K562 (cell line): Measurements from ENCODE around the gene IGSF21. TPM values are rescaled to one million over a fixed set of nuclear protein-coding genes. Genes with fewer than 3 reads are reported as not detected.

Experiments
- PTBP1 ChIP-seq: fragments of 200-400 bp; formaldehyde crosslinking; IDR thresholded peaks from 2 replicates; pipeline ENCODE4 v1.6.1; 2017; ENCODE audit warnings: low read depth, low read length
- ZKSCAN8 ChIP-seq: fragments of 200-800 bp; sonication (Bioruptor generic); IDR thresholded peaks from 2 replicates; pipeline ENCODE4 v1.6.1; 2016; ENCODE audit warnings: missing genetic modification characterization, missing compliant biosample characterization
- polyA plus RNA-seq, 8 experiments: library from polyadenylated mRNA; depleted of rRNA in 4 of 8; stranded (reverse) in 5 of 8; unstranded in 3 of 8; fragments of >200 nt; fragmentation: Nextera tagmentation in 2 of 8; fragmentation: Illumina TruSeq in 1 of 8; extraction: Ambion mirVana in 2 of 8; extraction: Trizol in 1 of 8; gene quantifications; 2 replicates each; pipeline versions ENCODE4 v1.2.1 to v1.2.3, GENCODE V29; 2011 to 2014; ENCODE audit warnings: inconsistent platforms in 1 of 8, missing spikeins in 1 of 8
- total RNA-seq, 7 experiments: library from RNA; depleted of rRNA in 6 of 7; stranded (reverse); fragments of >200 nt in 6 of 7; fragmentation: Illumina TruSeq in 2 of 7; extraction: Trizol in 2 of 7; gene quantifications; 2 replicates each; pipeline versions ENCODE4 v1.2.1 to v1.2.3, GENCODE V29; 2011 to 2021; ENCODE audit warnings: low replicate concordance in 1 of 7
- TF ChIP-seq, protein P1 (sequence below): fragments of 200-600 bp; sonication (generic); IDR thresholded peaks from one replicate; pipeline ENCODE4 v1.6.1; 2012; ENCODE audit warnings: mild to moderate bottlenecking, low read depth, low read length, inconsistent platforms
- TF ChIP-seq, protein P2 (sequence below): fragments of 250-450 bp; sonication (Bioruptor Pico); IDR thresholded peaks from 2 replicates; pipeline ENCODE4 v1.8.0; 2022; ENCODE audit warnings: moderate library complexity, mild to moderate bottlenecking, inconsistent platforms
- TF ChIP-seq, protein P3 (sequence below), 3 experiments: IDR thresholded peaks in 2 of 3; conservative IDR thresholded peaks in 1 of 3; 2 replicates each; pipeline ENCODE4 v1.5.1; 2011 to 2012; ENCODE audit warnings: low read length in 3 of 3, mild to moderate bottlenecking in 3 of 3, control low read depth in 2 of 3, improper control_type of control experiment in 1 of 3, inconsistent platforms in 1 of 3, low read depth in 1 of 3, mixed read lengths in 1 of 3, moderate library complexity in 1 of 3; ENCODE audit not compliant: insufficient read depth in 2 of 3
- TF ChIP-seq, protein P4 (sequence below): fragments of 250-450 bp; sonication (Bioruptor Pico); IDR thresholded peaks from 2 replicates; pipeline ENCODE4 v1.9.0; 2021; ENCODE audit warnings: mild to moderate bottlenecking, inconsistent platforms

Gene IGSF21
- total and polyA plus RNA-seq, 9 of the 15 experiments (the other 6 are each of a cell fraction or from before 2014, with no cell fraction given) = not detected

DNA sequence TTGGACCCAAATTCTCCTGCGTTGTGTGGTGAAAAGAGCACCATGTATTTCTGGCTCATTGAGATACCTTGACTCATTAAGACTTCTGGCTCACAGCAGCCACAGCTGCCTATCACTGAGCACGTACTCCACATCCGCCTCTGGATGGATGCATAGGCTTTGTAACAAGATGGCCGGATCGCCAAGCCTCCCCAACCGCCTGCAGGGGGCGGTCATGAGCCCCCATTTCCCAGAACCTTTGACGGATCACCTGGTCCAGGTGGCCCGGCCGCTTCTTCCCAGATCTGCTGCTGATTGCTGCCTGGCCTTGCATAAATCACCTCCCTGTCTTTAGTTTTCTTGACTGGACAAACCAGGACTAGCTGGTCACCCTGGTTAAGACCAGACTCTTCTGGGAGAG, 216.6 kb downstream of the IGSF21 start (continued):
- TF ChIP-seq, protein P1, sequence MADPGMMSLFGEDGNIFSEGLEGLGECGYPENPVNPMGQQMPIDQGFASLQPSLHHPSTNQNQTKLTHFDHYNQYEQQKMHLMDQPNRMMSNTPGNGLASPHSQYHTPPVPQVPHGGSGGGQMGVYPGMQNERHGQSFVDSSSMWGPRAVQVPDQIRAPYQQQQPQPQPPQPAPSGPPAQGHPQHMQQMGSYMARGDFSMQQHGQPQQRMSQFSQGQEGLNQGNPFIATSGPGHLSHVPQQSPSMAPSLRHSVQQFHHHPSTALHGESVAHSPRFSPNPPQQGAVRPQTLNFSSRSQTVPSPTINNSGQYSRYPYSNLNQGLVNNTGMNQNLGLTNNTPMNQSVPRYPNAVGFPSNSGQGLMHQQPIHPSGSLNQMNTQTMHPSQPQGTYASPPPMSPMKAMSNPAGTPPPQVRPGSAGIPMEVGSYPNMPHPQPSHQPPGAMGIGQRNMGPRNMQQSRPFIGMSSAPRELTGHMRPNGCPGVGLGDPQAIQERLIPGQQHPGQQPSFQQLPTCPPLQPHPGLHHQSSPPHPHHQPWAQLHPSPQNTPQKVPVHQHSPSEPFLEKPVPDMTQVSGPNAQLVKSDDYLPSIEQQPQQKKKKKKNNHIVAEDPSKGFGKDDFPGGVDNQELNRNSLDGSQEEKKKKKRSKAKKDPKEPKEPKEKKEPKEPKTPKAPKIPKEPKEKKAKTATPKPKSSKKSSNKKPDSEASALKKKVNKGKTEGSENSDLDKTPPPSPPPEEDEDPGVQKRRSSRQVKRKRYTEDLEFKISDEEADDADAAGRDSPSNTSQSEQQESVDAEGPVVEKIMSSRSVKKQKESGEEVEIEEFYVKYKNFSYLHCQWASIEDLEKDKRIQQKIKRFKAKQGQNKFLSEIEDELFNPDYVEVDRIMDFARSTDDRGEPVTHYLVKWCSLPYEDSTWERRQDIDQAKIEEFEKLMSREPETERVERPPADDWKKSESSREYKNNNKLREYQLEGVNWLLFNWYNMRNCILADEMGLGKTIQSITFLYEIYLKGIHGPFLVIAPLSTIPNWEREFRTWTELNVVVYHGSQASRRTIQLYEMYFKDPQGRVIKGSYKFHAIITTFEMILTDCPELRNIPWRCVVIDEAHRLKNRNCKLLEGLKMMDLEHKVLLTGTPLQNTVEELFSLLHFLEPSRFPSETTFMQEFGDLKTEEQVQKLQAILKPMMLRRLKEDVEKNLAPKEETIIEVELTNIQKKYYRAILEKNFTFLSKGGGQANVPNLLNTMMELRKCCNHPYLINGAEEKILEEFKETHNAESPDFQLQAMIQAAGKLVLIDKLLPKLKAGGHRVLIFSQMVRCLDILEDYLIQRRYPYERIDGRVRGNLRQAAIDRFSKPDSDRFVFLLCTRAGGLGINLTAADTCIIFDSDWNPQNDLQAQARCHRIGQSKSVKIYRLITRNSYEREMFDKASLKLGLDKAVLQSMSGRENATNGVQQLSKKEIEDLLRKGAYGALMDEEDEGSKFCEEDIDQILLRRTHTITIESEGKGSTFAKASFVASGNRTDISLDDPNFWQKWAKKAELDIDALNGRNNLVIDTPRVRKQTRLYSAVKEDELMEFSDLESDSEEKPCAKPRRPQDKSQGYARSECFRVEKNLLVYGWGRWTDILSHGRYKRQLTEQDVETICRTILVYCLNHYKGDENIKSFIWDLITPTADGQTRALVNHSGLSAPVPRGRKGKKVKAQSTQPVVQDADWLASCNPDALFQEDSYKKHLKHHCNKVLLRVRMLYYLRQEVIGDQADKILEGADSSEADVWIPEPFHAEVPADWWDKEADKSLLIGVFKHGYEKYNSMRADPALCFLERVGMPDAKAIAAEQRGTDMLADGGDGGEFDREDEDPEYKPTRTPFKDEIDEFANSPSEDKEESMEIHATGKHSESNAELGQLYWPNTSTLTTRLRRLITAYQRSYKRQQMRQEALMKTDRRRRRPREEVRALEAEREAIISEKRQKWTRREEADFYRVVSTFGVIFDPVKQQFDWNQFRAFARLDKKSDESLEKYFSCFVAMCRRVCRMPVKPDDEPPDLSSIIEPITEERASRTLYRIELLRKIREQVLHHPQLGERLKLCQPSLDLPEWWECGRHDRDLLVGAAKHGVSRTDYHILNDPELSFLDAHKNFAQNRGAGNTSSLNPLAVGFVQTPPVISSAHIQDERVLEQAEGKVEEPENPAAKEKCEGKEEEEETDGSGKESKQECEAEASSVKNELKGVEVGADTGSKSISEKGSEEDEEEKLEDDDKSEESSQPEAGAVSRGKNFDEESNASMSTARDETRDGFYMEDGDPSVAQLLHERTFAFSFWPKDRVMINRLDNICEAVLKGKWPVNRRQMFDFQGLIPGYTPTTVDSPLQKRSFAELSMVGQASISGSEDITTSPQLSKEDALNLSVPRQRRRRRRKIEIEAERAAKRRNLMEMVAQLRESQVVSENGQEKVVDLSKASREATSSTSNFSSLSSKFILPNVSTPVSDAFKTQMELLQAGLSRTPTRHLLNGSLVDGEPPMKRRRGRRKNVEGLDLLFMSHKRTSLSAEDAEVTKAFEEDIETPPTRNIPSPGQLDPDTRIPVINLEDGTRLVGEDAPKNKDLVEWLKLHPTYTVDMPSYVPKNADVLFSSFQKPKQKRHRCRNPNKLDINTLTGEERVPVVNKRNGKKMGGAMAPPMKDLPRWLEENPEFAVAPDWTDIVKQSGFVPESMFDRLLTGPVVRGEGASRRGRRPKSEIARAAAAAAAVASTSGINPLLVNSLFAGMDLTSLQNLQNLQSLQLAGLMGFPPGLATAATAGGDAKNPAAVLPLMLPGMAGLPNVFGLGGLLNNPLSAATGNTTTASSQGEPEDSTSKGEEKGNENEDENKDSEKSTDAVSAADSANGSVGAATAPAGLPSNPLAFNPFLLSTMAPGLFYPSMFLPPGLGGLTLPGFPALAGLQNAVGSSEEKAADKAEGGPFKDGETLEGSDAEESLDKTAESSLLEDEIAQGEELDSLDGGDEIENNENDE = no peak
- TF ChIP-seq, protein P2, sequence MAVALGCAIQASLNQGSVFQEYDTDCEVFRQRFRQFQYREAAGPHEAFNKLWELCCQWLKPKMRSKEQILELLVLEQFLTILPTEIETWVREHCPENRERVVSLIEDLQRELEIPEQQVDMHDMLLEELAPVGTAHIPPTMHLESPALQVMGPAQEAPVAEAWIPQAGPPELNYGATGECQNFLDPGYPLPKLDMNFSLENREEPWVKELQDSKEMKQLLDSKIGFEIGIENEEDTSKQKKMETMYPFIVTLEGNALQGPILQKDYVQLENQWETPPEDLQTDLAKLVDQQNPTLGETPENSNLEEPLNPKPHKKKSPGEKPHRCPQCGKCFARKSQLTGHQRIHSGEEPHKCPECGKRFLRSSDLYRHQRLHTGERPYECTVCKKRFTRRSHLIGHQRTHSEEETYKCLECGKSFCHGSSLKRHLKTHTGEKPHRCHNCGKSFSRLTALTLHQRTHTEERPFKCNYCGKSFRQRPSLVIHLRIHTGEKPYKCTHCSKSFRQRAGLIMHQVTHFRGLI (CRISPR knock-in tag) = no peak
- TF ChIP-seq ZKSCAN8 (CRISPR knock-in tag) (no peak), PTBP1 (no peak)
- TF ChIP-seq, protein P3, sequence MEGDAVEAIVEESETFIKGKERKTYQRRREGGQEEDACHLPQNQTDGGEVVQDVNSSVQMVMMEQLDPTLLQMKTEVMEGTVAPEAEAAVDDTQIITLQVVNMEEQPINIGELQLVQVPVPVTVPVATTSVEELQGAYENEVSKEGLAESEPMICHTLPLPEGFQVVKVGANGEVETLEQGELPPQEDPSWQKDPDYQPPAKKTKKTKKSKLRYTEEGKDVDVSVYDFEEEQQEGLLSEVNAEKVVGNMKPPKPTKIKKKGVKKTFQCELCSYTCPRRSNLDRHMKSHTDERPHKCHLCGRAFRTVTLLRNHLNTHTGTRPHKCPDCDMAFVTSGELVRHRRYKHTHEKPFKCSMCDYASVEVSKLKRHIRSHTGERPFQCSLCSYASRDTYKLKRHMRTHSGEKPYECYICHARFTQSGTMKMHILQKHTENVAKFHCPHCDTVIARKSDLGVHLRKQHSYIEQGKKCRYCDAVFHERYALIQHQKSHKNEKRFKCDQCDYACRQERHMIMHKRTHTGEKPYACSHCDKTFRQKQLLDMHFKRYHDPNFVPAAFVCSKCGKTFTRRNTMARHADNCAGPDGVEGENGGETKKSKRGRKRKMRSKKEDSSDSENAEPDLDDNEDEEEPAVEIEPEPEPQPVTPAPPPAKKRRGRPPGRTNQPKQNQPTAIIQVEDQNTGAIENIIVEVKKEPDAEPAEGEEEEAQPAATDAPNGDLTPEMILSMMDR (IDR thresholded peaks at IDR 0.05 in 2 of 3, conservative IDR thresholded peaks at IDR 0.05 in 1 of 3; ENCODE audit: insufficient read depth in 2 of 3, low read depth in 1 of 3, low read length in 3 of 3) = peak; percentile 78 to 91 (median 80)
- TF ChIP-seq, protein P4, sequence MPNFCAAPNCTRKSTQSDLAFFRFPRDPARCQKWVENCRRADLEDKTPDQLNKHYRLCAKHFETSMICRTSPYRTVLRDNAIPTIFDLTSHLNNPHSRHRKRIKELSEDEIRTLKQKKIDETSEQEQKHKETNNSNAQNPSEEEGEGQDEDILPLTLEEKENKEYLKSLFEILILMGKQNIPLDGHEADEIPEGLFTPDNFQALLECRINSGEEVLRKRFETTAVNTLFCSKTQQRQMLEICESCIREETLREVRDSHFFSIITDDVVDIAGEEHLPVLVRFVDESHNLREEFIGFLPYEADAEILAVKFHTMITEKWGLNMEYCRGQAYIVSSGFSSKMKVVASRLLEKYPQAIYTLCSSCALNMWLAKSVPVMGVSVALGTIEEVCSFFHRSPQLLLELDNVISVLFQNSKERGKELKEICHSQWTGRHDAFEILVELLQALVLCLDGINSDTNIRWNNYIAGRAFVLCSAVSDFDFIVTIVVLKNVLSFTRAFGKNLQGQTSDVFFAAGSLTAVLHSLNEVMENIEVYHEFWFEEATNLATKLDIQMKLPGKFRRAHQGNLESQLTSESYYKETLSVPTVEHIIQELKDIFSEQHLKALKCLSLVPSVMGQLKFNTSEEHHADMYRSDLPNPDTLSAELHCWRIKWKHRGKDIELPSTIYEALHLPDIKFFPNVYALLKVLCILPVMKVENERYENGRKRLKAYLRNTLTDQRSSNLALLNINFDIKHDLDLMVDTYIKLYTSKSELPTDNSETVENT = no peak
